Right ventricle myocardium inferior (tissue), 1 donor: ENCODE results near the gene RAI1. TPM values are rescaled to one million over a fixed set of nuclear protein-coding genes. Genes with fewer than 3 reads are reported as not detected.

ENCODE experiments used
- ATAC-seq: fragments of 200-7000 bp; cut with Tn5 transposase; one replicate; pipeline ENCODE4 v1.9.1; 2020; ENCODE audit warnings: mild to moderate bottlenecking, moderate library complexity
- DNase-seq: peaks from one replicate; pipeline ENCODE4 v3.0.0; 2021; ENCODE audit errors: missing footprints
- intact Hi-C: fragments of 100-400 bp; cut with DNase I; formaldehyde crosslinking; loops from one replicate; pipeline ENCODE4 v1.11.0; 2022
- total RNA-seq: library from RNA; stranded (reverse); fragmentation: NEBNext Ultra II Directional; extraction: Animal tissue kit (Norgen Biotek cat#: 25700); gene quantifications from one replicate; pipeline ENCODE4 v1.2.1, GENCODE V29; 2021
- donor health status: DM: no; HTN: yes; CAD: no; lungs with severe emphysema.

Gene RAI1
- total RNA-seq, 1 donor from 2014 or later, result 31.9 TPM

- ATAC-seq (no peak), DNase-seq (peak; percentile 9)
- intact Hi-C loops, result no loop called here
These were observed 154.4 kb downstream of the RAI1 start for GRCh38 chr17:17835415-17836249.

DNA sequence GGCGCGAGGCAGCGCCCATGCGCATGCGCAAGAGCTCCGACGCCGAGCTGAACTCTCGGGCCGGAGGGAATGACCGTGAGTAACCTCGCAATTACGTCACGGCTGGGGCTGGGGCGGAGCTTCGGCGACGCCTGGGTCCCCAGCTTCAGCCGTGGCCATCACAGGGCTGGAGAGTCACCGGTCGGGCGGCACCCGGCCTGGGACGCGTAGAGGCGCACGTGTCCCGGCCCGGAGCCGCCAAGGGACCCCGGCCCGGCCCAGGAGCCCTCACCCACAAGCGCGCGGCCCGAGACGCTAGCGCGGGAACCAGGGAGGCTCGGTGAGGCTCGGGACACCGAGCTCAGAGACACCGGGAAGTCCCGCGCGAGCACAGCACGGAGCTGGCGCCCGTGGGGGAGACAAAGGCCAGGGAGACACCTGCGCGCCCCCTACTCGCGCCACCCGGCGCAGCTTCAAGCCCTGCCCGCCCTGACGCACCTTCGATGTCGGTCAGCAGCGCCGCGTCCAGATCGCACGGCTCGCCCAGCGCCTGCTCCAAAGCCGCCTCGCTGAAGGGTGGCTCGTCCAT lies 155.1 kb downstream of the RAI1 start:
- DNase-seq (peak; percentile 98), ATAC-seq (peak; percentile 80)
- intact Hi-C loops, result no loop called here

DNA sequence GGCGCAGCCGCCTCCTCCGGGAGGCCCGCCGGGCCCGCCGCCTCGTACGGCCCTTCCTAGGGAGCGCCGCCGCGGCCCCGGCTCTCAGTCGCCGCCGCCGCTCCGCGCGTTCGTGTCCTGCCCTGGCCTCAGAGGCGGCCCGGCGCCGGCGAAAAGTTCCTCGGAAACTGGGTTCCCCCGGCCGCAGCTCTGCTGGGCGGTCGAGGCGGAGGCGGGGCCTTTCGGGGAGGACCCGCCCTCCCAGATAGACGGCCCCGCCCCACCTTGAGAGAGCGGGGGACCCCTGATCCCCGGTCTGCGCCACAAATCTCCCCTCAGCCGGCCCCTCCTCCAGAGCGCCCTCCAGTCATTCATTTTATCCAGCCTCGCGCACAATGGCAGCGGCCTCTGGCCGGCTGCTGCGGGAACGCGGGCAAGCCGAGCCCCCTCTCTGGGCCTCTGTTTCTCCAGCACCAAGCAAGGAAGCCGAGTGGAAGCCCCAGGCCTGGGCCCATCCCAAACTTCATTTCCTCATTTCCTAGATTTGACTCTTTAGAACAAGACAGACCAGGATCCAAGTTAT lies 155.6 kb downstream of the RAI1 start, which contains the start of gene SREBF1:
SREBF1 (minus strand) TSS at position 169 of the 562 bp plus-strand sequence. CDS start 169 bp downstream, outside the sequence.
- DNase-seq (peak; percentile 83), ATAC-seq (peak; percentile 17)
- intact Hi-C loops, result no loop called here

- intact Hi-C loops, result no loop called here
- ATAC-seq, result peak; percentile 33
- DNase-seq, result peak; percentile 48
These were observed 156.1 kb downstream of the RAI1 start for GRCh38 chr17:17837380-17837821.

- no peak for ATAC-seq
- intact Hi-C loops, result no loop called here
- DNase-seq, result peak; percentile 79
These were observed 157.0 kb downstream of the RAI1 start for GRCh38 chr17:17837966-17838962.

GRCh38 chr17:17839791-17840707 lies 158.8 kb downstream of the RAI1 start:
- peak; percentile 95 for DNase-seq
- peak; percentile 71 for ATAC-seq
- intact Hi-C loops, result no loop called here

- intact Hi-C loops, result no loop called here
- ATAC-seq, result peak; percentile 0
These were observed 159.7 kb downstream of the RAI1 start for GRCh38 chr17:17840751-17841591.

GRCh38 chr17:17841601-17842025 lies 160.4 kb downstream of the RAI1 start:
- ATAC-seq (peak; percentile 57), DNase-seq (peak; percentile 81)
- intact Hi-C loops, result no loop called here

More at GRCh38 chr17:17840751-17841591, 159.7 kb downstream of the RAI1 start:
- peak; percentile 14 for DNase-seq

- DNase-seq (peak; percentile 69), ATAC-seq (no peak)
- intact Hi-C loops, result no loop called here
These were observed 161.0 kb downstream of the RAI1 start for GRCh38 chr17:17842111-17842876.

- ATAC-seq, result no peak
- intact Hi-C loops, result no loop called here
- DNase-seq, result peak; percentile 55
These were observed 161.8 kb downstream of the RAI1 start for GRCh38 chr17:17843096-17843495.

DNA sequence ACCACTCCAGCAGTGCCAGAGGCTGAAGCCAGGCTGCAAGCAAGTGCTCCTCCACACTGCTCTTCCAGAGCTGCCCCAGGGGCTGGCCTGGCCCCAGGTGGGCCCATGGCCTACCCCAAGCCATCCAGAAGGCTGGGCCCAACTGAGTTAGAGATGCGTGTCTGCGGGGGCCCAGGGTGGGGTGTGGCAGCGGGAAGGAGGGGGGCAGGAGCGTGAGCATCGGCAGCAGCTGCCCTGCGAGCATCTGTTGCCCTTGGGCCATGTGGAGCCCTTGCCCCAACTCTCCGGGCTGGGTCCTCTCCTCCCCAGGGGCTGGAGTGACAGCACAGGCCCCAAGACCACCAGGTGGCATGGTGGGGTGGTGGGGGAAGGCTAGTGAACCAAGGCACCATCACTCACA lies 162.8 kb downstream of the RAI1 start:
- ATAC-seq, result no peak
- peak; percentile 60 for DNase-seq
- intact Hi-C loops, result no loop called here

- DNase-seq (peak; percentile 47), ATAC-seq (no peak)
- intact Hi-C loops, result no loop called here
These were observed 163.2 kb downstream of the RAI1 start for GRCh38 chr17:17844500-17844899.

DNA sequence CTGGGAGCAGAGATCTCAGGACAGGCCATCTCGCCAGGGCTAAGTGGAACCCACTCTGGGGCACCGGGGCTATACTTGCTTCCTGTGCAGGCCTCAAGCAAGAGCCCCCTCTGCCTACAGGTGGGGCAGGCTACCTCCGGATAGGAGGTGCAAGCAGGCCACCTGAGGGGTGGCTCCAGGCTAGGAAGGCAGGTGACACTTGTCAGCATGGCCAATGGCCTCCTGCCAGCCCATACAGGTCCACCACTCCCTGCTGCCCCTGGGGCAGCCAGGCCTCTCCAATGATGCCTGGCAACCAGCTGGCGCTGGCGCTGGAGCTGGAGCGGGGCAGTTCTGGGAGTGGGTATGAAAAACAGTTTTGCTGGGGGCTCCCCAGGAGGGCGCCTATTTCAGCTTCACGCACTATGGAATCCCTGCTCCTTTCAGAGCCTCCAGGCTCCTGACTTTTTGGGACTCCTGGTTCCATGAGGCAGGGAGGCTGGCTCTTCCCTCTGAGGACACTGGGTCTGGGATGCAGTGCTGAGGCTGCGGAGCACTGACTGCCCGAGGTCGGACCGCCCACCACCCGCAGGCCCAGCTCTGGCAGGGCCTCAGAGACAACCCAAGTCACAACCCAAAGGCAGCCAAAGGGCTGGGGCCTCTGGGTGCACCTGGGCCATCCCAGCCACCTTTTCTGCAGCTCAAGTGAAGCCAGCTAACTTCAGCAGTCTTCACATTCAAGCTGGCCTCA lies 164.0 kb downstream of the RAI1 start:
- intact Hi-C loops, result no loop called here
- DNase-seq (peak; percentile 34), ATAC-seq (no peak)

DNA sequence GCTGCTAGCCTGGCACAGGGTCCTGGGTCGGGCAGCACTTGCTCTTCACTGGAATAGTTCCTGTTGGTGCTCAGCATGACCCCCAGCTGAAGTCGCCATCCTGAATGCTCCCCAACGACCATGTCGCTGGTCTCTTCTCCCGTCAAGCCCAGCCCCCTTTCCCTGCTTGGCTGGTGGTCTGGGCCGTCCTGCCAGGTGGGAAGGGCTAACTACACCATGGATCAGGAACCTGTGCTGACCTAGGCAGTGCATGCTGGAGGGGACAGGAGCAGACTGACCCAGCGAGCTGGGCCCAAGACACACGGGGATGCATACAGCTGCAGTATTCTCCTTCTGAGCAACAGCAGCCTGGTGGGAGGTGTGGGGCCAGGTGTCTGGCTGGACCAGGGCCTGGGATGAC lies 164.7 kb downstream of the RAI1 start:
- no peak for DNase-seq
- ATAC-seq, result no peak
- intact Hi-C loops, result no loop called here

DNA sequence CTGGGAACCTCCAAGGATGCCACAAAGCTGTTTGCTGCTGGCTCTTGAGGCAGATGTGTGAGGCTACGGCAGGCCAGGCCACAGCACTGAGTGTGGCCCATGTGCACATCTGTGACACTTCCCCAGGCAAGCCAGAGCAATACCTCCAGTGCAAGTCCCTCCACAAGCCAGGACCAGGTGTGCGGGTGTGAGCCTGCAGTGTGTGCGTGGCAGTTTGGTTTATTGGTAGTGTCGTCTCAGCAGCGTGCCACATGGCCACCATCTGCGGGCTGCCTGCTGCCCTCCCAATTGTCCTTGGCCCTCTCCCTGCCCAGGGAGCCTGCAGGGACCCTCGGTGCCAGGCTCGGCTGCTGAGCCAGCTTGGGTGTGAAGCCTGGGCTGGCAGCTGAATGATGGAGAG lies 165.4 kb downstream of the RAI1 start:
- ATAC-seq (no peak), DNase-seq (no peak)
- intact Hi-C loops, result no loop called here
